GM12878 (cell line): Measurements from ENCODE around the gene PKD1.
"Not testable (repeated sequence)": the region's sequence is repeated elsewhere in the genome, so short reads cannot be mapped to it uniquely, and the experiment has no call there.

Source experiments
- EGR1 ChIP-seq, 2 experiments: IDR thresholded peaks; 1 replicate in 1 of 2; 2 replicates in 1 of 2; pipeline ENCODE4 v1.6.1; 2011 to 2012; ENCODE audit warnings: low read depth in 2 of 2, low read length in 2 of 2, borderline replicate concordance in 1 of 2, mild to moderate bottlenecking in 1 of 2, moderate library complexity in 1 of 2
- FOXM1 ChIP-seq: IDR thresholded peaks from 2 replicates; pipeline ENCODE4 v1.6.1; 2012; ENCODE audit warnings: low read depth, mild to moderate bottlenecking, inconsistent platforms, low read length, moderate library complexity
- KAT2A ChIP-seq: conservative IDR thresholded peaks from 2 replicates; pipeline ENCODE4 v1.6.1; 2011; ENCODE audit warnings: low read depth, low read length; ENCODE audit not compliant: control insufficient read depth
- NFXL1 ChIP-seq: fragments of 450-650 bp; IDR thresholded peaks from 2 replicates; pipeline ENCODE4 v1.6.1; 2017; ENCODE audit warnings: antibody characterized with exemption, mild to moderate bottlenecking, borderline replicate concordance
- POLR2A ChIP-seq: IDR thresholded peaks from 2 replicates; pipeline ENCODE4 v1.6.1; 2011; ENCODE audit warnings: low read depth, mild to moderate bottlenecking, low read length
- POLR2AphosphoS5 ChIP-seq: IDR thresholded peaks from 2 replicates; pipeline ENCODE4 v1.6.1; 2011; ENCODE audit warnings: mild to moderate bottlenecking, low read length, inconsistent platforms
- TCF7 ChIP-seq: IDR thresholded peaks from 2 replicates; pipeline ENCODE4 v1.6.1; 2014; ENCODE audit warnings: antibody characterized with exemption, borderline replicate concordance
- YY1 ChIP-seq: IDR thresholded peaks from 2 replicates; pipeline ENCODE4 v1.6.1; 2011; ENCODE audit warnings: low read depth, mild to moderate bottlenecking, low read length
- ZNF384 ChIP-seq: IDR thresholded peaks from 2 replicates; pipeline ENCODE4 v1.6.1; 2012; ENCODE audit warnings: low read depth, mild to moderate bottlenecking, low read length, improper control_type of control experiment, borderline replicate concordance
- ZSCAN29 ChIP-seq: fragments of 450-650 bp; IDR thresholded peaks from 2 replicates; pipeline ENCODE4 v1.6.1; 2017; ENCODE audit warnings: mild to moderate bottlenecking, moderate library complexity
- TF ChIP-seq, protein P1 (sequence below), 3 experiments: IDR thresholded peaks in 2 of 3; conservative IDR thresholded peaks in 1 of 3; 2 replicates each; pipeline ENCODE4 v1.5.1; 2011; ENCODE audit warnings: low read depth in 3 of 3, low read length in 3 of 3, mild to moderate bottlenecking in 3 of 3, control low read depth in 2 of 3, moderate library complexity in 2 of 3, inconsistent platforms in 1 of 3, mixed read lengths in 1 of 3; ENCODE audit not compliant: control insufficient read depth in 2 of 3, insufficient read depth in 1 of 3; ENCODE audit errors: extremely low read depth in 1 of 3
- TF ChIP-seq, protein P2 (sequence below): IDR thresholded peaks from 2 replicates; pipeline ENCODE4 v1.6.1; 2012; ENCODE audit warnings: low read depth, low read length, improper control_type of control experiment

DNA sequence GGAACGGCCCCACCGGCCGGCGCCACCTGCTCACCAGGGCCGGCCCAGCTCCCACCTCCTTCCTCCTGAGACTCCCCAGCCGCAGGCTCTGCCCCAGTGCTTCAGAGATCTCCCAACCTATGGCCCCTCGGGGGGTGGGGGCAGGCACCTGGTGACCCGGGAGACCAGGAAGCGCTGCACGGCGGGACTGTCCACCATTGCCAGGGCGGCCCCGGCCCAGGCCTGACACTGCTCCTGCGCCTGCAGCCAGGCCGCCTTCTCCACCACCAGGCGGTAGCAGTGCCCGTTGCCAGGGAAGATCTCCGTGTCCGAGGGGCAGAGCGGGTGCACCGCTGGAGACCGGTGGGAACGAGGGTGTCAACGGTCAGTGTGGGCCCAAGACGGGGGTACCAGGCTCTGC lies 18.4 kb downstream of the PKD1 start:
- not testable (repeated sequence) for TF ChIP-seq KAT2A; POLR2A; YY1; ZNF384; FOXM1; NFXL1; ZSCAN29; TCF7; EGR1 (IDR thresholded peaks at IDR 0.05; ENCODE audit: borderline replicate concordance in 1 of 2, low read depth in 2 of 2, low read length in 2 of 2); POLR2AphosphoS5
- TF ChIP-seq, protein P1, sequence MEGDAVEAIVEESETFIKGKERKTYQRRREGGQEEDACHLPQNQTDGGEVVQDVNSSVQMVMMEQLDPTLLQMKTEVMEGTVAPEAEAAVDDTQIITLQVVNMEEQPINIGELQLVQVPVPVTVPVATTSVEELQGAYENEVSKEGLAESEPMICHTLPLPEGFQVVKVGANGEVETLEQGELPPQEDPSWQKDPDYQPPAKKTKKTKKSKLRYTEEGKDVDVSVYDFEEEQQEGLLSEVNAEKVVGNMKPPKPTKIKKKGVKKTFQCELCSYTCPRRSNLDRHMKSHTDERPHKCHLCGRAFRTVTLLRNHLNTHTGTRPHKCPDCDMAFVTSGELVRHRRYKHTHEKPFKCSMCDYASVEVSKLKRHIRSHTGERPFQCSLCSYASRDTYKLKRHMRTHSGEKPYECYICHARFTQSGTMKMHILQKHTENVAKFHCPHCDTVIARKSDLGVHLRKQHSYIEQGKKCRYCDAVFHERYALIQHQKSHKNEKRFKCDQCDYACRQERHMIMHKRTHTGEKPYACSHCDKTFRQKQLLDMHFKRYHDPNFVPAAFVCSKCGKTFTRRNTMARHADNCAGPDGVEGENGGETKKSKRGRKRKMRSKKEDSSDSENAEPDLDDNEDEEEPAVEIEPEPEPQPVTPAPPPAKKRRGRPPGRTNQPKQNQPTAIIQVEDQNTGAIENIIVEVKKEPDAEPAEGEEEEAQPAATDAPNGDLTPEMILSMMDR (IDR thresholded peaks at IDR 0.05 in 2 of 3, conservative IDR thresholded peaks at IDR 0.05 in 1 of 3; ENCODE audit: control insufficient read depth in 2 of 3, extremely low read depth in 1 of 3, insufficient read depth in 1 of 3, low read depth in 3 of 3, low read length in 3 of 3) = not testable (repeated sequence)
- TF ChIP-seq, protein P2, sequence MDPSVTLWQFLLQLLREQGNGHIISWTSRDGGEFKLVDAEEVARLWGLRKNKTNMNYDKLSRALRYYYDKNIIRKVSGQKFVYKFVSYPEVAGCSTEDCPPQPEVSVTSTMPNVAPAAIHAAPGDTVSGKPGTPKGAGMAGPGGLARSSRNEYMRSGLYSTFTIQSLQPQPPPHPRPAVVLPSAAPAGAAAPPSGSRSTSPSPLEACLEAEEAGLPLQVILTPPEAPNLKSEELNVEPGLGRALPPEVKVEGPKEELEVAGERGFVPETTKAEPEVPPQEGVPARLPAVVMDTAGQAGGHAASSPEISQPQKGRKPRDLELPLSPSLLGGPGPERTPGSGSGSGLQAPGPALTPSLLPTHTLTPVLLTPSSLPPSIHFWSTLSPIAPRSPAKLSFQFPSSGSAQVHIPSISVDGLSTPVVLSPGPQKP = not testable (repeated sequence)
